Erythroblast (primary cell): ENCODE data around the gene IL23R.
A peak's percentile ranks its signal among the peaks of the same experiment; 100 is the strongest.

Experiments used
- DNase-seq, 2 experiments: peaks; one replicate each; lab custom pipeline; 2025; lab: John Stamatoyannopoulos, UW
- GATA1 ChIP-seq: IDR thresholded peaks from 2 replicates; pipeline ENCODE4 v1.6.1; 2011; ENCODE audit warnings: low read depth, mild to moderate bottlenecking, control low read depth, low read length, moderate library complexity
- POLR2A ChIP-seq: IDR thresholded peaks from 2 replicates; pipeline ENCODE4 v1.6.1; 2011; ENCODE audit warnings: mild to moderate bottlenecking, low read length

Gene IL23R

DNA sequence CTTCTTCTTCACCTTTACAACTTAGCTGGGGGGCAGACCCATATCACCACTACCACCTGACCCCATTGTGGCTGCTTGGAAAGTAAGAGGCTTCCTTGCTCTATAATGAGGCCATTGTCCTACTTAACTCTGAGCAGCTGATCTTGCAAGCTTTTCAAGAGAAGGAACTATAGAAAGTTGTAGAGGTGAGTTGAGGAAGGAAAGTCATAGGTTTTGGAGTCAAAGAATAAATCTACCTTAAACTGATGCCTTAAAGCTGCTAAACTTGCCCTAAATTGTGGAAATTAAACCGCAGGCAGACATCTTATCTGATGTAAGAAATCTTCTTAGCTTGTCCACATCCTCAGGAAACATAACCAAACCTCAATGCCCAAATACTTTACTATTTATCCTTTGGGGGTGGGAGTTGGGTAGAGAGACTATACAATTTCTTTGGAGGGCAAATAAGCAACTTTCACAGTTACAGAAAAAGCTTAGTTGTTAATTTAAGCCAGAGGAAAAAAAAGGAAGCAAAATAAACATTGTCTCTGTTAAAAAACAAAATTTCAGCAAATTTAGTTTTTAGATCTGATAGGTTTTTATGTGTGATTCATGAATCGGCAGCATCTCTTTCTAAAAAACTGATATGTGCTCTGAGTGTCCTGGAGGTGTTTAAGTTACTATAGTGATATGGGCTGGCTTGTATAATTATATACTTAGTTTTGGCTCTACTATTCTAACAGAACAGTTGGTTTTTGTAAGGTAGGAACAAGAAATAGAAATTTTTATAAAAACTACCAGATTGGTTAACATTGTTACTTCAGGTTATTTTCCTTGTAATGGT lies 4.7 kb downstream of the IL23R start:
- no peak for DNase-seq
- TF ChIP-seq POLR2A (no peak), GATA1 (no peak)

DNA sequence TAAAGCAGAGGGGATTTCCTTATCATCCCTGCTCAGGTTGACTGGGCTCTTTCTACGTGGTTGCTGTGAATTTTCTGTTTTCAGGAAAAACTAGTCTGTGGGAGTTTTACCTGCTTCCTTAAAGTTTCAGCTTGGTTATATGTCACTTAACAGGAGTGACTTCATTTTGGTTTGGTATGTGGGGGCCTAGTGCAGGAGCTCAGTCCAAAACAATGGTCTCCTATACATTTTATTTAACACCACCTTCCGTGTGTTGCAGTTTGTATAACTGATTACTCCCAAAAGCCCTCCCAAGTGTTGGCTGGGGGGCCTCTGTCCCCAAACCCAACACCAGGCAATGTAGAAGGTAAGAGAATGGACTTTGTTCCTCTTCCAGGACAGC lies 5.3 kb downstream of the IL23R start:
- DNase-seq = no peak
- TF ChIP-seq POLR2A (no peak), GATA1 (no peak)

DNA sequence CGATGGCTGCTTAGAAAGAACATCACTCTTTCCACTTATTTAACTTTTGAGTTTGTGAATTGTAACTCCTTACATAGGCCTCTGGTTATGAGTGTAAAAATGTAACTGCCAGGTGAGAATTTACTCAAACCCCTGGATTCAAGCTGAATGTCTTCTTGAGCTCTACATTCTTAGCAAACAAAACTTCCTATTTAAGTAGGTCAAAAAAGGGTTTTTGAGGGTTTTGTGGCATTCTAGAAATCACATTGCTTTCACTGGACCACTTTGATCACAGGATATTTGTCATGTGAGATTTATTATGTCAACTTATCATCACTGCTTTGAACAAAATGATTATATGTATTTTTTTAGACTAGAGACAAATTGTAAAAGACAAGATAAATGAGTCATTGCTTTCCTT lies 5.7 kb downstream of the IL23R start:
- DNase-seq = no peak
- no peak for TF ChIP-seq GATA1
- no peak for TF ChIP-seq POLR2A

- TF ChIP-seq GATA1 (no peak), POLR2A (no peak)
- no peak for DNase-seq
These were observed 7.7 kb downstream of the IL23R start for GRCh38 chr1:67173988-67174387.

DNA sequence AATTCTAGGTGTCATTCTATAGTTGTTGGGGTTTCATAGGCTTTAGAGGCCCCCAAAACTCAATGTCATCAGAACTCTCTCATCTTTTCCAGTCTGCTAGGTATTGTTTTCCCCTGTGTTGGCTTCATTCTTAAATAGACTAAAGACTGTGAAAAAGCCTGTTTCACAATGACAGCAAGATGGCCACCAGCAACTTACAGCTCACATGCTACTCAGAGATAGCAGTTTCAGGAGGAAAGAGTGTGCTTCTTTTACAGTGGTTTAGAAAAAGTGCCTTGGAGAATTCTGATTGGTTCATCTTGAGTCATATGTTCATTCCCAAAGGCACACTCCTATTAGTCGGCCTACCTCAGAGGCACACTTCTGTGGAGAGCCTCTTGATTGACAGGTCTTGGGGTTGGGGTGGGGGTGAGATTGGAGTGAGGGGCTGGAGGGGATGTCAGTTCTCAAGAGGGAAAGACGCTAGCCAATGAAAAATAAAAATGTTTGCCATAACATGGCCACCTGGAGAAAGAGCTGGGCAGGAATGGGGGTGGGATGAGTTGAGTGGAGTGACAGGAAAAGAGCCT lies 8.5 kb downstream of the IL23R start:
- no peak for DNase-seq
- TF ChIP-seq GATA1 = no peak
- no peak for TF ChIP-seq POLR2A

GRCh38 chr1:67175530-67176087 lies 9.4 kb downstream of the IL23R start:
- DNase-seq = no peak
- no peak for TF ChIP-seq GATA1
- TF ChIP-seq POLR2A = no peak

DNA sequence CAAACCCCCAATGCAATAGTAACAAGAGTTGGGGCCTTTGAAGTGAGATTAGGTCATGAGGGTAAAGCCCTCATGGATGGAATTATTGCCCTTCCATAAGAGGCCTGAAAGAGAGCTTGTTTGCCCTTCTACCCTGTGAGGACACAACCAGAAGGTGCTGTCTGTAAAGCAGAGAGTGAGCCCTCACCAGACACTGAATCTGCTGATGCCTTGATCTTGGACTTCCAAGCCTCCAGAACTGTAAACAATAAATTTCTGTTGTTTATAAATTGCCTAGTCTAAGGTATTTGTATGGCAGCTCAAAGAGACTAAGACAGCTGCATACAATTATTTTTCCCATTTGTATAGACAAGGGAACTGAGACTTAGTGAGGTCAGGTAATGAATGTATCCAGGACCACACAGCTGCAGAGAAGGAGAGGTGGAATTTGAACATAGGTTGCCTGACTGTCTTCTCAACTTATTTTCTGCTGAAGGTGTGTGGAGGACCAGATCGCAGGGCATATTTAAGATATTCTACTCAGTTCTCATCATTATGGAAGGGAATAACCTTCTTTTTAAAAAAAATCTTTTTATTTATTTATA lies 18.7 kb downstream of the IL23R start:
- TF ChIP-seq GATA1 (no peak), POLR2A (no peak)
- DNase-seq = no peak

GRCh38 chr1:67188137-67188536 lies 21.9 kb downstream of the IL23R start:
- TF ChIP-seq POLR2A = no peak
- DNase-seq = no peak

- no peak for TF ChIP-seq POLR2A
- TF ChIP-seq GATA1 = no peak
- no peak for DNase-seq
These were observed 23.7 kb downstream of the IL23R start for GRCh38 chr1:67189953-67190352.

DNA sequence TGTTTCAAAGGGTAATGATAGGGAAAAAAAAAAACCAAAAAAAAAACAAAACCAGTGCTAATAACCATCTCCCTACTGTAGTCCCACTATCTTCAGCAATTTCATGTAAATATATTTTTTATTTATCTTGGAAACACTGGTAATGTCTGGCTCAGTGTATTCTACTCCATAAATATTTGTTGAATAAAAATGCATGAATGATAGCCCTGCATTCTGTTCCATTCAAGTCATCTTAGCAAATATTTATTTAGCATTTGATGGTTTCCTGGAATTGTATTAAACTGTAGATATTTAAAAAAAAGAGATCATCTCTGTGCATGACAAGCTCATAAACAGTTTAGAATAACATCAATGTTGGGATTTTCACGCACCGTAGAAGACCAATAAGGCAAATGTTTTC lies 24.2 kb downstream of the IL23R start:
- no peak for DNase-seq
- TF ChIP-seq GATA1 (no peak), POLR2A (no peak)

- no peak for TF ChIP-seq GATA1
- no peak for TF ChIP-seq POLR2A
- DNase-seq = no peak
These were observed 24.7 kb downstream of the IL23R start for GRCh38 chr1:67190942-67191341.

- peak; percentile 65 to 71 for DNase-seq
- TF ChIP-seq POLR2A = no peak
- no peak for TF ChIP-seq GATA1
These were observed 25.6 kb downstream of the IL23R start for GRCh38 chr1:67191668-67192520.

DNA sequence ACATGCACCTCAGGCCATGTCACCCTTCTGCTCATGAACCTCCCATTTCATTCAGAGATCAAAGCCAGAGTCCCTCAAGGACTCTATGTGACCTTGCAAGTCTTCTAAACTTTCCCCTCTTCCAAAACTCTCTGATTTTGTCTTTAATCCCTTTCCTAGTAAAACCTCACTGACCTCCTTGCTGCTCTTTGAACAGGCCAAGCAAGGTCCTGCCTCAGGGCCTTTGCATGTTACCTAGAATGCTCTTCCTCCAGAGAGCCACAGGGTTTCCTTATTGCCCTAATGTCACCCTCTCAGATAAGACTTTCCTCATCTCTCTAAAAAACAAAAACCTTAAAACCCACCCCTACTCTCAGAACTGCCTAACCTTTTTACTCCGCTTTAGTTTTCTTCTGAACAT lies 26.6 kb downstream of the IL23R start:
- TF ChIP-seq POLR2A (no peak), GATA1 (no peak)
- no peak for DNase-seq

DNA sequence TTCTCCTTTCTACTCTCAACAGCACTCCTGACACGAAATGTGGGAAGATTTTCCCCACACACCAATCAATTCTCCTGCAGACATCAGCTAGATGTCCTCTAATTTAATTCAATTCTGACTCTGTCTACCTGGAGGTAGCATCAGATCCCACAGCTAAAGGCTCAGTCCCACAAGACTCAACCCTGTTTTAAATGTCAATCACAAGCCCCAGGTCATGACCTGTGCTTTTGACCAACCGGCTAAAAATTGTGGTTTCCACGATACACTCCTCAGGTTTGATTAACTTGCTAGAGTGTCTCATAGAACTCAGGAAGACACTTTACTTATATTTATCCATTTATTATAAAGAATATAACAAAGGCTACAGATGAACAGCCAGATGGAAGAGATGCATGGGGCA lies 27.4 kb downstream of the IL23R start:
- no peak for TF ChIP-seq GATA1
- no peak for TF ChIP-seq POLR2A
- DNase-seq = no peak
